ENCODE measurements around the gene CST9L.

The CST9L gene

GRCh38 chr20:23520185-23520584 is 48.1 kb downstream of the CST9L start:
- H3K4me3 ChIP-seq (ENCODE audit: low read depth, low read length): no peak overlapping the region
- in situ Hi-C loops (cut with HindIII; ENCODE audit: low sequenced_read_pairs): no loop called here
- DNase-seq (ENCODE audit: low read depth, low spot score): no peak
- TF ChIP-seq CTCF (IDR thresholded peaks at IDR 0.05; ENCODE audit: low read depth, low read length): no peak

GRCh38 chr20:23519556-23519955 is 48.7 kb downstream of the CST9L start:
- TF ChIP-seq CTCF (IDR thresholded peaks at IDR 0.05; ENCODE audit: low read depth, low read length): no peak
- in situ Hi-C loops (cut with HindIII; ENCODE audit: low sequenced_read_pairs): no loop called here
- DNase-seq (ENCODE audit: low read depth, low spot score): no peak
- no peak overlapping the region for H3K4me3 ChIP-seq (ENCODE audit: low read depth, low read length)

GRCh38 chr20:23517719-23518118 is 50.6 kb downstream of the CST9L start:
- no peak for DNase-seq (ENCODE audit: low read depth, low spot score)
- H3K4me3 ChIP-seq (ENCODE audit: low read depth, low read length): no peak overlapping the region
- TF ChIP-seq CTCF (IDR thresholded peaks at IDR 0.05; ENCODE audit: low read depth, low read length): no peak
- in situ Hi-C loops (cut with HindIII; ENCODE audit: low sequenced_read_pairs): no loop called here

GRCh38 chr20:23515250-23515939 is 52.9 kb downstream of the CST9L start:
- in situ Hi-C loops (cut with HindIII; ENCODE audit: low sequenced_read_pairs): no loop called here
- H3K4me3 ChIP-seq (ENCODE audit: low read depth, low read length): no peak overlapping the region
- no peak for TF ChIP-seq CTCF (IDR thresholded peaks at IDR 0.05; ENCODE audit: low read depth, low read length)
- no peak for DNase-seq (ENCODE audit: low read depth, low spot score)

GRCh38 chr20:23514848-23515247 is 53.4 kb downstream of the CST9L start:
- TF ChIP-seq CTCF (IDR thresholded peaks at IDR 0.05; ENCODE audit: low read depth, low read length): no peak
- no peak for DNase-seq (ENCODE audit: low read depth, low spot score)
- H3K4me3 ChIP-seq (ENCODE audit: low read depth, low read length): no peak overlapping the region
- in situ Hi-C loops (cut with HindIII; ENCODE audit: low sequenced_read_pairs): no loop called here
